Measurements from ENCODE around the gene CHMP4A.

DNA sequence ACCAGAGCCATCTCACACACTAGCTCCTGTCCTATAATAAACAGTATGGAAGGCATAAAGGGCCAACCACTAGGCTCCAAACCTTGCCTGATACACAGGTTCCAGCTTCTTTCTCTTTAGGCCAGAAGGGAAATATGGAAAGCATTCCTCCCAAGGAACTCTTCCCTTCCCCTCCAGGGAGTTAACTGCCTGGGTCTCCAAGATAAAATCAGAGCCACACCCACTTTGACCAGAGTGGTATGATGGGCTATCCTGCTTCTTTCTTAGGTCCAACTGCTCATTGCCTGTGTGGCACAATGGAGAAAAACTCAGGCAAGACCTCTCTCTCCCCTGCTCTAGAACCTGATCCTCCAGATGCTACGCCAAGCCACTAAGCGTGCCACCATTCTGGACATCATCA, 5.7 kb downstream of the CHMP4A start:
- TF ChIP-seq CTCF (conservative IDR thresholded peaks at IDR 0.05; ENCODE audit: low read depth, low read length), result no peak
- no peak for TF ChIP-seq EZH2 (IDR thresholded peaks at IDR 0.05; ENCODE audit: low read length, unreplicated experiment)
